HEK293 (cell line): ENCODE results near the gene PRKCG.

ENCODE experiments used
- CTCF ChIA-PET: fragments of 350-600 bp; formaldehyde crosslinking; extraction: SDS; loops from one replicate; lab custom pipeline; 2021; ENCODE audit warnings: antibody characterized with exemption; lab: Yijun Ruan, JAX
- POLR2A ChIA-PET: fragments of 300-600 bp; formaldehyde crosslinking; extraction: SDS; loops from one replicate; lab custom pipeline; 2020; ENCODE audit warnings: antibody characterized with exemption, inconsistent platforms; lab: Yijun Ruan, JAX
- H3K27ac ChIP-seq: fragments of 200-500 bp; sonication (Bioruptor generic); 2 replicates; pipeline ENCODE4 v1.5.1; 2014; ENCODE audit warnings: low read depth, low read length, control low read depth, inconsistent platforms; ENCODE audit errors: extremely low read depth
- H3K36me3 ChIP-seq, 2 experiments: fragments of 200-500 bp in 1 of 2; sonication (Bioruptor generic) in 1 of 2; 1 replicate in 1 of 2; 2 replicates in 1 of 2; pipeline ENCODE4 v1.5.1; 2014 to 2017; ENCODE audit warnings: inconsistent platforms in 2 of 2, low read length in 2 of 2; ENCODE audit not compliant: control insufficient read depth in 2 of 2, insufficient read depth in 1 of 2
- H3K4me1 ChIP-seq: fragments of 200-500 bp; sonication (Bioruptor generic); 2 replicates; pipeline ENCODE4 v1.5.1; 2014; ENCODE audit warnings: mild to moderate bottlenecking, low read length, inconsistent platforms; ENCODE audit not compliant: control insufficient read depth, insufficient read depth
- H3K4me3 ChIP-seq: 2 replicates; pipeline ENCODE4 v1.5.1; 2011; ENCODE audit warnings: low read depth, mild to moderate bottlenecking, control low read depth, low read length, moderate library complexity
- H3K9me3 ChIP-seq: fragments of 200-500 bp; sonication (Bioruptor generic); 2 replicates; pipeline ENCODE4 v1.5.1; 2014; ENCODE audit warnings: low read depth, low read length, inconsistent platforms; ENCODE audit not compliant: control insufficient read depth, insufficient read depth
- BCL11A ChIP-seq: fragments of 450-650 bp; formaldehyde crosslinking; IDR thresholded peaks from 2 replicates; pipeline ENCODE4 v1.5.1; 2016; ENCODE audit warnings: low read depth, missing biosample characterization, missing genetic modification characterization
- HOXC10 ChIP-seq: sonication (generic); formaldehyde crosslinking; IDR thresholded peaks from 2 replicates; pipeline ENCODE4 v1.8.1; 2023; ENCODE audit warnings: mild to moderate bottlenecking, missing genetic modification reagents
- KLF1 ChIP-seq: fragments of 450-650 bp; formaldehyde crosslinking; IDR thresholded peaks from 2 replicates; pipeline ENCODE4 v1.5.1; 2016; ENCODE audit warnings: missing biosample characterization, missing genetic modification characterization
- KLF10 ChIP-seq: fragments of 450-650 bp; IDR thresholded peaks from 2 replicates; pipeline ENCODE4 v1.5.1; 2018; ENCODE audit warnings: missing biosample characterization, mild to moderate bottlenecking, missing genetic modification characterization
- SCRT2 ChIP-seq: fragments of 450-650 bp; formaldehyde crosslinking; IDR thresholded peaks from 2 replicates; pipeline ENCODE4 v1.5.1; 2016; ENCODE audit warnings: missing biosample characterization, missing genetic modification characterization
- SP3 ChIP-seq: fragments of 450-650 bp; formaldehyde crosslinking; IDR thresholded peaks from 2 replicates; pipeline ENCODE4 v1.5.1; 2016; ENCODE audit warnings: missing biosample characterization, missing genetic modification characterization
- YY2 ChIP-seq: fragments of 450-650 bp; formaldehyde crosslinking; IDR thresholded peaks from 2 replicates; pipeline ENCODE4 v1.5.1; 2016; ENCODE audit warnings: missing biosample characterization, missing genetic modification characterization
- ZFP41 ChIP-seq: fragments of 450-650 bp; formaldehyde crosslinking; IDR thresholded peaks from 2 replicates; pipeline ENCODE4 v1.5.1; 2016; ENCODE audit warnings: missing biosample characterization, missing genetic modification characterization, borderline replicate concordance
- ZIC2 ChIP-seq: fragments of 450-650 bp; formaldehyde crosslinking; IDR thresholded peaks from 2 replicates; pipeline ENCODE4 v1.5.1; 2016; ENCODE audit warnings: missing biosample characterization, missing genetic modification characterization
- ZNF138 ChIP-seq: fragments of 450-650 bp; formaldehyde crosslinking; IDR thresholded peaks from 2 replicates; pipeline ENCODE4 v1.5.1; 2016; ENCODE audit warnings: missing biosample characterization, missing genetic modification characterization, borderline replicate concordance
- ZNF155 ChIP-seq: fragments of 450-650 bp; formaldehyde crosslinking; IDR thresholded peaks from 2 replicates; pipeline ENCODE4 v1.5.1; 2016; ENCODE audit warnings: missing biosample characterization, missing genetic modification characterization
- ZNF174 ChIP-seq: fragments of 450-650 bp; formaldehyde crosslinking; IDR thresholded peaks from 2 replicates; pipeline ENCODE4 v1.5.0; 2017; ENCODE audit warnings: missing biosample characterization, mild to moderate bottlenecking, missing genetic modification characterization
- ZNF175 ChIP-seq: fragments of 450-650 bp; formaldehyde crosslinking; IDR thresholded peaks from 2 replicates; pipeline ENCODE4 v1.5.1; 2016; ENCODE audit warnings: missing biosample characterization, missing genetic modification characterization
- ZNF184 ChIP-seq: fragments of 450-650 bp; IDR thresholded peaks from 2 replicates; pipeline ENCODE4 v1.5.1; 2018; ENCODE audit warnings: missing biosample characterization, mild to moderate bottlenecking, missing genetic modification characterization
- ZNF211 ChIP-seq: fragments of 450-650 bp; formaldehyde crosslinking; IDR thresholded peaks from 2 replicates; pipeline ENCODE4 v1.5.1; 2016; ENCODE audit warnings: low read depth, missing biosample characterization, missing genetic modification characterization
- ZNF221 ChIP-seq: fragments of 450-650 bp; formaldehyde crosslinking; IDR thresholded peaks from 2 replicates; pipeline ENCODE4 v1.5.1; 2017; ENCODE audit warnings: missing biosample characterization, missing genetic modification characterization, borderline replicate concordance
- ZNF248 ChIP-seq: fragments of 450-650 bp; formaldehyde crosslinking; IDR thresholded peaks from 2 replicates; pipeline ENCODE4 v1.5.1; 2017; ENCODE audit warnings: missing biosample characterization, missing genetic modification characterization
- ZNF324 ChIP-seq: fragments of 450-650 bp; formaldehyde crosslinking; IDR thresholded peaks from 2 replicates; pipeline ENCODE4 v1.5.1; 2016; ENCODE audit warnings: missing biosample characterization, missing genetic modification characterization
- ZNF350 ChIP-seq: fragments of 450-650 bp; formaldehyde crosslinking; IDR thresholded peaks from 2 replicates; pipeline ENCODE4 v1.5.0; 2017; ENCODE audit warnings: missing biosample characterization, mild to moderate bottlenecking, missing genetic modification characterization
- ZNF449 ChIP-seq: fragments of 450-650 bp; formaldehyde crosslinking; IDR thresholded peaks from 2 replicates; pipeline ENCODE4 v1.5.1; 2017; ENCODE audit warnings: missing biosample characterization, mild to moderate bottlenecking, missing genetic modification characterization, moderate library complexity
- ZNF600 ChIP-seq: fragments of 450-650 bp; formaldehyde crosslinking; IDR thresholded peaks from 2 replicates; pipeline ENCODE4 v1.5.1; 2016; ENCODE audit warnings: missing biosample characterization, missing genetic modification characterization
- ZNF610 ChIP-seq: fragments of 450-650 bp; formaldehyde crosslinking; IDR thresholded peaks from 2 replicates; pipeline ENCODE4 v1.5.1; 2016; ENCODE audit warnings: missing biosample characterization, missing genetic modification characterization, borderline replicate concordance
- ZNF658 ChIP-seq: fragments of 450-650 bp; formaldehyde crosslinking; IDR thresholded peaks from 2 replicates; pipeline ENCODE4; 2016; ENCODE audit warnings: missing biosample characterization, missing genetic modification characterization
- ZNF701 ChIP-seq: fragments of 450-650 bp; formaldehyde crosslinking; IDR thresholded peaks from 2 replicates; pipeline ENCODE4 v1.5.1; 2016; ENCODE audit warnings: missing biosample characterization, missing genetic modification characterization
- ZNF785 ChIP-seq: fragments of 450-650 bp; formaldehyde crosslinking; IDR thresholded peaks from 2 replicates; pipeline ENCODE4 v1.5.1; 2016; ENCODE audit warnings: missing biosample characterization, missing genetic modification characterization
- ZNF792 ChIP-seq: fragments of 450-650 bp; formaldehyde crosslinking; IDR thresholded peaks from 2 replicates; pipeline ENCODE4 v1.5.1; 2016; ENCODE audit warnings: missing biosample characterization, missing genetic modification characterization
- ZSCAN18 ChIP-seq: fragments of 450-650 bp; formaldehyde crosslinking; IDR thresholded peaks from 2 replicates; pipeline ENCODE4 v1.5.1; 2016; ENCODE audit warnings: missing biosample characterization, missing genetic modification characterization
- ZSCAN30 ChIP-seq: fragments of 450-650 bp; IDR thresholded peaks from 2 replicates; pipeline ENCODE4 v1.5.1; 2018; ENCODE audit warnings: missing biosample characterization, mild to moderate bottlenecking, missing genetic modification characterization, moderate library complexity
- ZSCAN4 ChIP-seq: fragments of 450-650 bp; formaldehyde crosslinking; IDR thresholded peaks from 2 replicates; pipeline ENCODE4 v1.5.1; 2017; ENCODE audit warnings: missing biosample characterization, missing genetic modification characterization

PRKCG gene

GRCh38 chr19:53936029-53936428 lies 54.0 kb downstream of the PRKCG start:
- no peaks in the 10 kb centered on the region for H3K36me3 ChIP-seq
- H3K9me3 ChIP-seq = no peaks in the 10 kb centered on the region
- no peak overlapping the region for H3K27ac ChIP-seq
- ChIA-PET POLR2A (interaction anchor here (1.7 kb wide), 1 partner anchor 44 kb away, joined by 5 read pairs; no protein-coding TSS in a partner anchor), CTCF (interaction anchor here (0.7 to 1.1 kb wide), 3 partner anchors 29 to 1058 kb away, joined by 3 to 7 read pairs (median 6); no protein-coding TSS in a partner anchor)
- H3K4me3 ChIP-seq = no peak overlapping the region
- TF ChIP-seq ZIC2 (tag by site-specific recombination) = 0 out of 2 replicates have a peak, but pooled peaks have one; percentile 36
- TF ChIP-seq ZNF138 = no peak
- TF ChIP-seq ZNF785 = no peak
- TF ChIP-seq ZSCAN30 (tag by site-specific recombination) = no peak
- TF ChIP-seq SCRT2 = peak; percentile 43; the same call in 1 of the 2 replicates
- TF ChIP-seq ZSCAN4 (tag by site-specific recombination) = no peak
- TF ChIP-seq ZNF449 (tag by site-specific recombination) = 0 out of 2 replicates have a peak, but pooled peaks have one; percentile 44
- no peak for TF ChIP-seq HOXC10 (CRISPR knock-in tag)
- no peak for TF ChIP-seq ZNF324 (tag by site-specific recombination)
- TF ChIP-seq ZNF184 (tag by site-specific recombination) = no peak
- H3K4me1 ChIP-seq = no peaks in the 10 kb centered on the region

- ChIA-PET CTCF (interaction anchor here (0.7 to 1.9 kb wide), 6 partner anchors 9 to 89 kb away, joined by 3 to 6 read pairs (median 4); no protein-coding TSS in a partner anchor), POLR2A (interaction anchor here (0.9 kb wide), 1 partner anchor 75 kb away, joined by 3 read pairs; no protein-coding TSS in a partner anchor)
- Histone ChIP-seq H3K27ac (no peak overlapping the region), H3K36me3 (no peaks in the 10 kb centered on the region), H3K9me3 (no peaks in the 10 kb centered on the region), H3K4me3 (no peak overlapping the region; the same call in 1 of the 2 replicates), H3K4me1 (no peaks in the 10 kb centered on the region)
- TF ChIP-seq ZNF221 (tag by site-specific recombination) (no peak), SP3 (peak; percentile 57)
Measured at GRCh38 chr19:53942001-53942786, 60.2 kb downstream of the PRKCG start.

GRCh38 chr19:53944416-53944815 lies 62.4 kb downstream of the PRKCG start:
- H3K4me3 ChIP-seq = no peak overlapping the region
- ChIA-PET POLR2A (interaction anchor here (1.3 kb wide), 1 partner anchor 36 kb away, joined by 4 read pairs; no protein-coding TSS in a partner anchor), CTCF (interaction anchor here (1.0 kb wide), 1 partner anchor 80 kb away, joined by 4 read pairs; no protein-coding TSS in a partner anchor)
- TF ChIP-seq YY2 = no peak
- no peak for TF ChIP-seq ZNF792 (tag by site-specific recombination)
- TF ChIP-seq ZSCAN18 (tag by site-specific recombination) = no peak
- TF ChIP-seq ZFP41 (tag by site-specific recombination) = no peak
- TF ChIP-seq ZNF175 (tag by site-specific recombination) = no peak
- no peak for TF ChIP-seq ZNF600 (tag by site-specific recombination)
- no peak for TF ChIP-seq ZNF184 (tag by site-specific recombination)
- TF ChIP-seq BCL11A (tag by site-specific recombination) = no peak
- no peak for TF ChIP-seq ZNF658 (tag by site-specific recombination)
- TF ChIP-seq KLF10 (tag by site-specific recombination) = no peak
- no peak for TF ChIP-seq ZNF155 (tag by site-specific recombination)
- no peak for TF ChIP-seq ZNF701 (tag by site-specific recombination)
- TF ChIP-seq KLF1 (tag by site-specific recombination) = no peak
- TF ChIP-seq HOXC10 (CRISPR knock-in tag) = no peak
- TF ChIP-seq ZNF248 (tag by site-specific recombination) = no peak
- no peak for TF ChIP-seq ZNF211 (tag by site-specific recombination)
- TF ChIP-seq ZNF174 (tag by site-specific recombination) = no peak
- TF ChIP-seq ZNF350 (tag by site-specific recombination) = no peak
- TF ChIP-seq ZNF221 (tag by site-specific recombination) = no peak
- TF ChIP-seq ZNF610 = no peak
- H3K9me3 ChIP-seq = no peaks in the 10 kb centered on the region
- no peaks in the 10 kb centered on the region for H3K36me3 ChIP-seq
- no peak overlapping the region for H3K27ac ChIP-seq
- no peaks in the 10 kb centered on the region for H3K4me1 ChIP-seq
